ENCODE results near the gene KIAA0319L.

- no peak for TF ChIP-seq POLR2A (IDR thresholded peaks at IDR 0.05; ENCODE audit: low read depth, low read length)
- TF ChIP-seq TAF1 (IDR thresholded peaks at IDR 0.05; ENCODE audit: borderline replicate concordance, low read depth, low read length): no peak
- no peak for TF ChIP-seq POLR2AphosphoS5 (IDR thresholded peaks at IDR 0.05; ENCODE audit: low read depth, low read length)
Measured at GRCh38 chr1:35580949-35581388, 23.8 kb upstream of the KIAA0319L start.
